ENCODE measurements around the gene NLRP1.

NLRP1 gene

DNA sequence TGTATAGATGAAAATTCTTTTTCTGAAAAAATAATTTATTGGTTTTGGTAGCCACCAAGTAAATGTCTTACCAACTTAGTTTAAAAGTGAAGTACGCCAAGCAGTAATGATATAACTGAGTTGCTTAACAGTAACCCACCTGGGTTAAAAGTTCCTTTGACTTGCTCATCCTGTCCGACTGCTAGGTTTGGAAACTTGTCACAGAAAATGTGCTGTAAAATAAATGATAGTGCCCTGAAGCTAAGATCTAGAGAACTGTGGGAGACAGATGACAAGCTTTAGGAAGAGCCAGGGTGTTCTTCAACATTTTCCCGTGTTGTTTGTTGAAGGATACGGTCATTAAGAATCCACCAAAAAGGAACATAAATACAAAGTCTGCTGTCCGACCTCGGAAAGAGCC is 103.3 kb downstream of the NLRP1 start:
- Histone ChIP-seq H3K27ac (no peak overlapping the region), H3K4me3 (no peak overlapping the region)
- TF ChIP-seq, protein P1, sequence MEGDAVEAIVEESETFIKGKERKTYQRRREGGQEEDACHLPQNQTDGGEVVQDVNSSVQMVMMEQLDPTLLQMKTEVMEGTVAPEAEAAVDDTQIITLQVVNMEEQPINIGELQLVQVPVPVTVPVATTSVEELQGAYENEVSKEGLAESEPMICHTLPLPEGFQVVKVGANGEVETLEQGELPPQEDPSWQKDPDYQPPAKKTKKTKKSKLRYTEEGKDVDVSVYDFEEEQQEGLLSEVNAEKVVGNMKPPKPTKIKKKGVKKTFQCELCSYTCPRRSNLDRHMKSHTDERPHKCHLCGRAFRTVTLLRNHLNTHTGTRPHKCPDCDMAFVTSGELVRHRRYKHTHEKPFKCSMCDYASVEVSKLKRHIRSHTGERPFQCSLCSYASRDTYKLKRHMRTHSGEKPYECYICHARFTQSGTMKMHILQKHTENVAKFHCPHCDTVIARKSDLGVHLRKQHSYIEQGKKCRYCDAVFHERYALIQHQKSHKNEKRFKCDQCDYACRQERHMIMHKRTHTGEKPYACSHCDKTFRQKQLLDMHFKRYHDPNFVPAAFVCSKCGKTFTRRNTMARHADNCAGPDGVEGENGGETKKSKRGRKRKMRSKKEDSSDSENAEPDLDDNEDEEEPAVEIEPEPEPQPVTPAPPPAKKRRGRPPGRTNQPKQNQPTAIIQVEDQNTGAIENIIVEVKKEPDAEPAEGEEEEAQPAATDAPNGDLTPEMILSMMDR (IDR thresholded peaks at IDR 0.05) = no peak
- no peak for DNase-seq (ENCODE audit: low spot score)

- TF ChIP-seq, protein P1 (IDR thresholded peaks at IDR 0.05) = no peak
- no peak for DNase-seq (ENCODE audit: low spot score)
- H3K4me3 ChIP-seq = no peak overlapping the region
- no peak overlapping the region for H3K27ac ChIP-seq
Observed at GRCh38 chr17:5478992-5479391, 105.3 kb downstream of the NLRP1 start.

- DNase-seq (ENCODE audit: low spot score) = no peak
- TF ChIP-seq, protein P1 (IDR thresholded peaks at IDR 0.05) = no peak
- no peak overlapping the region for H3K4me3 ChIP-seq
- no peak overlapping the region for H3K27ac ChIP-seq
Observed at GRCh38 chr17:5473906-5474305, 110.4 kb downstream of the NLRP1 start.

- Histone ChIP-seq H3K27ac (no peak overlapping the region), H3K4me3 (no peak overlapping the region)
- TF ChIP-seq, protein P1 (IDR thresholded peaks at IDR 0.05) = no peak
- no peak for DNase-seq (ENCODE audit: low spot score)
Observed at GRCh38 chr17:5472511-5472910, 111.8 kb downstream of the NLRP1 start.

DNA sequence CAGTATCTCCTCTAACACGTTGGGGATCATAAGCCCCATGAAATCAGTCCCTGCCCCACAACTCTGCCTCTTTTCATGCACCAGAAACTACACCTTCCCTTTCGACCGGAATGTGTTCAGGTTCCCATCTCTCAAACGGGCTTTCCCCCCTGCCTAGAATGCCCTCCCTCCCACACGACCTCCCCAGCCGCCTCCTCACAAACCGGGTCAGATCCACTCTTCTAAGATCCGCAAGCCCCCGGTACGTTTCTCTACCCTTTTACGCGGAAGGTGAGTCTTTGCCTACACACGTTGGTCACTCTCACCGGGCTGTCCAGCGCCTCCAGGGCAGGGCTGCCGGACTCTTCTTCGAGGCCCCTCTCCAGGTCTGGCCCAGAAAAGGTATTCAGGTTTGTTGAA is 116.2 kb downstream of the NLRP1 start:
- TF ChIP-seq, protein P1 (IDR thresholded peaks at IDR 0.05) = no peak
- no peak for DNase-seq (ENCODE audit: low spot score)
- Histone ChIP-seq H3K27ac (peak overlapping the region in 1 of 2 donors; percentile 77), H3K4me3 (peak overlapping the region; percentile 96)

- Histone ChIP-seq H3K4me3 (peak overlapping the region; percentile 96), H3K27ac (no peak overlapping the region)
- DNase-seq (ENCODE audit: low spot score) = no peak
- TF ChIP-seq, protein P1 (IDR thresholded peaks at IDR 0.05) = no peak
Observed at GRCh38 chr17:5467416-5467815, 116.9 kb downstream of the NLRP1 start.

- TF ChIP-seq, protein P1 (IDR thresholded peaks at IDR 0.05) = no peak
- no peak overlapping the region for H3K4me3 ChIP-seq
- no peak for DNase-seq (ENCODE audit: low spot score)
Observed at GRCh38 chr17:5466295-5466694, 118.0 kb downstream of the NLRP1 start.

More at GRCh38 chr17:5466295-5466694, 118.0 kb downstream of the NLRP1 start:
- H3K27ac ChIP-seq = no peak overlapping the region
